Measurements from ENCODE around the gene MIEF1.
A peak's percentile ranks its signal among the peaks of the same experiment; 100 is the strongest.

MIEF1 gene

DNA sequence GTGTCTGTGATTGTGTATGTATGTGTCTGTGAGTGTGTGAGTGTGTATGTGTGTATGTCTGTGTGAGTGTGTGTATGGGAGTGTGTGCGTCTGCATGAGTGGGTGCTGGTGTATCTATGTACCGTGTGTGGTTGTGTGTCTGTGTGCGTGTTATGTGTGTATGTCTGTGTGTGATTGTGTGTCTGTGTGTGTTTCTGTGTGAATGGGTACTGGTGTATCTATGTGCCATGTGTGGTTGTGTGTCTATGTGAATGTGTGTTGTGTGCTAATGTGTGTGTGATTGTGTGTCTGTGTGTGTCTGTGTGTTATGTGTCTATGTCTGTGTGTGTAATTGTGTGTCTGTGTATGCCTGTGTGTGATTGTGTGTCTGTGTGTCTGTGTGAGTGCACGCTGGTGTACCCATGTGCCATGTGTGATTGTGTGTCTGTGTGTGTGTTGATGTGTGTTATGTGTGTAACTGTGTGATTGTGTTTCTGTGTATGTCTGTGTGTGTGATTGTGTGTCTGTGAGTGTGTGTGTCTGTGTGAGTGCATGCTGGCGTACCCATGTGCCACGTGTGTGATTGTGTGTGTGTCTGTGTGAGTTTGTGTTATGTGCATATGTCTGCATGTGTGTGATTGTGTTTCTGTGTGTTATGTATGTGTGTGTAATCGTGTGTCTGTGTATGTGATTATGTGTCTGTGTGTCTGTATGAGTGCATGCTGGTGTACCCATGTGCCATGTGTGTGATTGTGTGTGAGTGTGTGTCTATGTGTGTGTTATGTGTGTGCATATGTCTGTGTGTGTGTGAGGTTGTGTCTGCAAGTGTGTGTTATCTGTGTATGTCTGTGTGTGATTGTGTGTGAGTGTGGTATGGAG is 61.7 kb downstream of the MIEF1 start:
- no peak for DNase-seq

- DNase-seq = no peak
These were observed 63.4 kb downstream of the MIEF1 start for GRCh38 chr22:39565414-39565944.

DNA sequence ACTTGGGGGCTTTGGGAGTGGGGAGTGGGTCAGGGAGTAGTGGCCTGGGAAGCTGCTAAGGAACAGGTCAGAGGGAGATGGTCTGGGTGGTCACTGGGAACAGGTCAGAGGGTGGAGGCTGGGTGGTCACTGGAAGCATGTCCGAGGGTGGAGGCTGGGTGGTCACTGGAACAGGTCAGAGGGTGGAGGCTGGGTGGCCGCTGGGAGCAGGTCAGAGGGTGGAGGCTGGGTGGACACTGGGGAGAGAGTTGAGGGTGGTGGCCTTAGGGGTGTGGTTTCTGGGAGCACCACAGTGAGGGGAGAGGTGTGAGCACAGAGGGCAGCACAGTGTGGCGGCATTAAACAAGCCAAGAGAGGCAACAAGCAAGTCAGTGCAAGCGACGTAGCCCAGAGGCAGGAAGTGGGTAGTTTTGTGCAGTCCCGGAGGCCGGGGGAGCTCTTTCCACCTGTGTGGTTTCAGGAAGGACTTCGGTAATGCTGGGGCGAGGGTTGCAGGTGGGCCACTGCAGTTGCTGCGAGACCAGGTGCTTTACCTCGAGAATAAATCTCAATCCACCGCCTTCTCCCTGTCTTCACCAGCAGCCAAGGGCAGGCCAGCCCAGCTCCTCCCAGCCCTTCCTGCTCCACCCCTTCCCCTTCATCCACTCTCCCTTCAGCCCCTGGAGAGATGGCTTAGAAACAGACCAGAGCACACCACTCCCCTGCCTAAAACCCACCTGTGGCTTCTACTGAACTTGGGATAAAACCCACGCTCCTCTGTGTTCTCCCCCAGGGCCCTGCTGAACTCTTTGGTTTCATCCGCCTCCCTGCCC is 65.3 kb downstream of the MIEF1 start:
- peak; percentile 36 for DNase-seq
